Heart right ventricle (tissue), 16 donors: ENCODE results near the gene AACS. TPM values are rescaled to one million over a fixed set of nuclear protein-coding genes. Genes with fewer than 3 reads are reported as not detected.
A peak's percentile ranks its signal among the peaks of the same experiment; 100 is the strongest.

Experiments used
- ATAC-seq, 8 donors: fragments of 200-7000 bp; cut with Tn5 transposase; one replicate each; pipeline ENCODE4 v1.9.1; 2020; ENCODE audit warnings: mild to moderate bottlenecking in 8 of 8, moderate library complexity in 8 of 8, moderate number of reproducible peaks in 1 of 8
- DNase-seq, 2 donors: peaks; one replicate each; pipeline ENCODE4 v3.0.0-alpha.2; 2020
- H3K27ac ChIP-seq, 10 donors: fragments of 200-600 bp; sonication (generic) in 2 of 10; one replicate each; pipeline versions ENCODE4 v1.5.0 to v1.8.0; 2020 to 2022; ENCODE audit warnings: mild to moderate bottlenecking in 3 of 10
- H3K27me3 ChIP-seq, 7 donors: fragments of 200-600 bp; one replicate each; pipeline ENCODE4 v1.8.0; 2021 to 2022; ENCODE audit warnings: mild to moderate bottlenecking in 2 of 7
- H3K36me3 ChIP-seq, 9 donors: fragments of 200-600 bp; sonication (generic) in 1 of 9; one replicate each; pipeline versions ENCODE4 v1.5.0 to v1.8.0; 2020 to 2022; ENCODE audit warnings: mild to moderate bottlenecking in 2 of 9
- H3K4me1 ChIP-seq, 9 donors: fragments of 200-600 bp; sonication (generic) in 1 of 9; one replicate each; pipeline versions ENCODE4 v1.5.0 to v1.8.0; 2020 to 2022; ENCODE audit warnings: mild to moderate bottlenecking in 4 of 9
- H3K4me3 ChIP-seq, 10 donors: fragments of 200-600 bp; sonication (generic) in 2 of 10; one replicate each; pipeline versions ENCODE4 v1.5.0 to v1.8.0; 2020 to 2022; ENCODE audit warnings: mild to moderate bottlenecking in 7 of 10, moderate library complexity in 2 of 10
- H3K9me3 ChIP-seq, 11 donors: fragments of 200-600 bp in 10 of 11; sonication (generic) in 2 of 11; one replicate each; pipeline versions ENCODE4 v1.5.0 to v1.8.0; 2013 to 2022; ENCODE audit warnings: mild to moderate bottlenecking in 2 of 11, control low read depth in 1 of 11, moderate library complexity in 1 of 11
- WGBS, 2 donors: extraction: QIAGEN DNeasy Blood & Tissue Kit; methylation state at CpG; one replicate each; pipeline ENCODE4 v1.1.7; 2013; ENCODE audit warnings: inconsistent platforms in 1 of 2; 5-methylcytosine and 5-hydroxymethylcytosine counted together
- intact Hi-C, 10 donors: fragments of 100-400 bp; cut with DNase I; formaldehyde crosslinking; loops; one replicate each; pipeline versions ENCODE4 v1.11.1 to v1.14.2; 2022
- polyA plus RNA-seq, 2 donors: library from polyadenylated mRNA; stranded (reverse); fragments of 200-250 nt; gene quantifications; one replicate each; pipeline ENCODE4 v1.2.3, GENCODE V29; 2013
- total RNA-seq, 10 donors: library from RNA; stranded (reverse); fragmentation: NEBNext Ultra II Directional in 3 of 10; extraction: Animal tissue kit (Norgen Biotek cat#: 25700) in 3 of 10; gene quantifications; one replicate each; pipeline versions ENCODE4 v1.2.1 to v1.2.4, GENCODE V29; 2021 to 2023
- TF ChIP-seq, protein P1 (sequence below), 9 donors: fragments of 200-600 bp; sonication (generic) in 2 of 9; IDR thresholded peaks; one replicate each; pipeline versions ENCODE4 v1.5.0 to v1.8.0; 2021 to 2022; ENCODE audit warnings: antibody characterized with exemption in 9 of 9, mild to moderate bottlenecking in 5 of 9, moderate library complexity in 1 of 9
- donor health status: Arrhythmogenic right ventricular cardiomyopathy.
- donor health status: ischemic (EF 13 %, LVEDD 7.1; RV severe dilation, severe dysfunction).
- donor health status: healthy with polysubstance abuse.
- donor health status: DM: no; HTN: yes; CAD: no.
- donor health status: DM: no; HTN: no; CAD: no.
- donor health status: ischemic (EF 25% LVEDD 6.9; RV normal size, moderate dysfunction).
- donor health status: ischemic (EF 25% LVEDD 5.7; RV mildly dilated, moderate dysfunction).
- donor health status: healthy.
- donor health status: DM: yes; HTN: yes; CAD: no.
- donor health status: Ischemic cardiomyopathy.
- donor health status: ischemic (EF 35%, LVEDD 5.7; RV mildly dilated, moderate dysfunction).
- donor health status: nonischemic (EF 11% LVEDD 7.7; RV severe dilation, severe dysfunction).
- donor health status: DM: yes; HTN: yes; CAD: no.
- donor health status: PGD.
- donor health status: ischemic (EF 29% LVEDD 5.4; RV normal size, mild dysfunction).
- donor health status: nonischemic (EF 23%, LVEDD 6.1; RV moderate dilation, normal function).

The AACS gene
- total and polyA plus RNA-seq, 12 donors = 8.5 to 19.4 (median 12.1) TPM

- intact Hi-C loops = loop anchor here in 3 of 10 donors (10.0 kb wide), 1 partner anchor 313 kb away; no protein-coding TSS in a partner anchor
- Histone ChIP-seq H3K27ac (peak overlapping the region in 6 of 10 donors; percentile 16 to 56 (median 52)), H3K27me3 (no peaks in the 10 kb centered on the region), H3K9me3 (no peaks in the 10 kb centered on the region), H3K4me3 (no peak overlapping the region), H3K4me1 (peaks cover 0 to 17% (median 0%) of the 10 kb centered on the region in 9 donors), H3K36me3 (peaks cover 0 to 51% (median 4%) of the 10 kb centered on the region in 9 donors)
- 84 to 87% methylated on average over 17 of the region's 17 CpGs for WGBS, 2 donors
- TF ChIP-seq, protein P1, sequence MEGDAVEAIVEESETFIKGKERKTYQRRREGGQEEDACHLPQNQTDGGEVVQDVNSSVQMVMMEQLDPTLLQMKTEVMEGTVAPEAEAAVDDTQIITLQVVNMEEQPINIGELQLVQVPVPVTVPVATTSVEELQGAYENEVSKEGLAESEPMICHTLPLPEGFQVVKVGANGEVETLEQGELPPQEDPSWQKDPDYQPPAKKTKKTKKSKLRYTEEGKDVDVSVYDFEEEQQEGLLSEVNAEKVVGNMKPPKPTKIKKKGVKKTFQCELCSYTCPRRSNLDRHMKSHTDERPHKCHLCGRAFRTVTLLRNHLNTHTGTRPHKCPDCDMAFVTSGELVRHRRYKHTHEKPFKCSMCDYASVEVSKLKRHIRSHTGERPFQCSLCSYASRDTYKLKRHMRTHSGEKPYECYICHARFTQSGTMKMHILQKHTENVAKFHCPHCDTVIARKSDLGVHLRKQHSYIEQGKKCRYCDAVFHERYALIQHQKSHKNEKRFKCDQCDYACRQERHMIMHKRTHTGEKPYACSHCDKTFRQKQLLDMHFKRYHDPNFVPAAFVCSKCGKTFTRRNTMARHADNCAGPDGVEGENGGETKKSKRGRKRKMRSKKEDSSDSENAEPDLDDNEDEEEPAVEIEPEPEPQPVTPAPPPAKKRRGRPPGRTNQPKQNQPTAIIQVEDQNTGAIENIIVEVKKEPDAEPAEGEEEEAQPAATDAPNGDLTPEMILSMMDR (IDR thresholded peaks at IDR 0.05) = no peak
- DNase-seq = no peak
- peak in 7 of 8 donors; percentile 43 to 66 (median 59) for ATAC-seq
Measured at GRCh38 chr12:125092108-125092871, 27.1 kb downstream of the AACS start.

GRCh38 chr12:125092872-125093680, 27.8 kb downstream of the AACS start:
- Histone ChIP-seq H3K27me3 (no peaks in the 10 kb centered on the region), H3K4me3 (no peak overlapping the region), H3K9me3 (no peaks in the 10 kb centered on the region), H3K4me1 (peaks cover 0 to 21% (median 0%) of the 10 kb centered on the region in 9 donors), H3K27ac (peak overlapping the region in 6 of 10 donors; percentile 16 to 56 (median 52)), H3K36me3 (peaks cover 0 to 43% (median 4%) of the 10 kb centered on the region in 9 donors)
- intact Hi-C loops = loop anchor here in 3 of 10 donors (10.0 kb wide), 1 partner anchor 312 kb away; no protein-coding TSS in a partner anchor
- 68 to 73% methylated on average over 19 of the region's 19 CpGs for WGBS, 2 donors
- DNase-seq (peak in 1 of 2 donors; percentile 42), ATAC-seq (peak; percentile 58 to 76 (median 68))
- TF ChIP-seq, protein P1 (IDR thresholded peaks at IDR 0.05) = peak in 6 of 9 donors; percentile 9 to 43 (median 30)

GRCh38 chr12:125093681-125094330, 28.6 kb downstream of the AACS start:
- Histone ChIP-seq H3K4me3 (no peak overlapping the region), H3K27me3 (no peaks in the 10 kb centered on the region), H3K9me3 (no peaks in the 10 kb centered on the region), H3K36me3 (peaks cover 0 to 36% (median 4%) of the 10 kb centered on the region in 9 donors), H3K4me1 (peaks cover 0 to 24% (median 0%) of the 10 kb centered on the region in 9 donors), H3K27ac (peak overlapping the region in 2 of 10 donors; percentile 34 to 56)
- DNase-seq (no peak), ATAC-seq (no peak)
- intact Hi-C loops = loop anchor here in 3 of 10 donors (10.0 kb wide), 1 partner anchor 311 kb away; no protein-coding TSS in a partner anchor
- 85 to 87% methylated on average over 26 of the region's 26 CpGs for WGBS, 2 donors
- TF ChIP-seq, protein P1 (IDR thresholded peaks at IDR 0.05) = no peak
